ENCODE results near the gene RETREG1.
"Not testable (repeated sequence)": the region's sequence is repeated elsewhere in the genome, so short reads cannot be mapped to it uniquely, and the experiment has no call there.

RETREG1 gene

GRCh38 chr5:16617274-16617968 is 624 bp upstream of the RETREG1 start:
- TF ChIP-seq CTCF (IDR thresholded peaks at IDR 0.05; ENCODE audit: control insufficient read depth, extremely low read depth, insufficient read depth): no peak
- H3K4me3 ChIP-seq (ENCODE audit: low read depth, low read length): peak overlapping the region; percentile 81

GRCh38 chr5:16615741-16616535 is 859 bp downstream of the RETREG1 start:
- peak overlapping the region; percentile 81 for H3K4me3 ChIP-seq (ENCODE audit: low read depth, low read length)
- DNase-seq (ENCODE audit: low read depth): peak; percentile 53
- TF ChIP-seq CTCF (IDR thresholded peaks at IDR 0.05; ENCODE audit: control insufficient read depth, extremely low read depth, insufficient read depth): no peak

More at GRCh38 chr5:16617274-16617968, 624 bp upstream of the RETREG1 start:
- DNase-seq (ENCODE audit: low read depth): no peak

GRCh38 chr5:16612007-16612406 is 4.8 kb downstream of the RETREG1 start:
- TF ChIP-seq CTCF (IDR thresholded peaks at IDR 0.05; ENCODE audit: control insufficient read depth, extremely low read depth, insufficient read depth): no peak
- no peak for DNase-seq (ENCODE audit: low read depth)
- H3K4me3 ChIP-seq (ENCODE audit: low read depth, low read length): no peak overlapping the region

GRCh38 chr5:16610896-16611295 is 5.9 kb downstream of the RETREG1 start:
- not testable (repeated sequence) for H3K4me3 ChIP-seq (ENCODE audit: low read depth, low read length); DNase-seq (ENCODE audit: low read depth)

GRCh38 chr5:16609412-16609811 is 7.4 kb downstream of the RETREG1 start:
- DNase-seq (ENCODE audit: low read depth): no peak
- no peak overlapping the region for H3K4me3 ChIP-seq (ENCODE audit: low read depth, low read length)
- no peak for TF ChIP-seq CTCF (IDR thresholded peaks at IDR 0.05; ENCODE audit: control insufficient read depth, extremely low read depth, insufficient read depth)

GRCh38 chr5:16606628-16607027 is 10.2 kb downstream of the RETREG1 start:
- TF ChIP-seq CTCF (IDR thresholded peaks at IDR 0.05; ENCODE audit: control insufficient read depth, extremely low read depth, insufficient read depth): no peak
- no peak overlapping the region for H3K4me3 ChIP-seq (ENCODE audit: low read depth, low read length)
- no peak for DNase-seq (ENCODE audit: low read depth)

GRCh38 chr5:16603701-16604100 is 13.1 kb downstream of the RETREG1 start:
- DNase-seq (ENCODE audit: low read depth): no peak
- TF ChIP-seq CTCF (IDR thresholded peaks at IDR 0.05; ENCODE audit: control insufficient read depth, extremely low read depth, insufficient read depth): no peak
- H3K4me3 ChIP-seq (ENCODE audit: low read depth, low read length): no peak overlapping the region

Data from LNCaP clone FGC (cell line).